Left renal cortex interstitium (tissue), 4 donors: ENCODE measurements around the gene DNAL1. TPM values are rescaled to one million over a fixed set of nuclear protein-coding genes. Genes with fewer than 3 reads are reported as not detected.
"Not testable (repeated sequence)": the region's sequence is repeated elsewhere in the genome, so short reads cannot be mapped to it uniquely, and the experiment has no call there.

Experiments used
- DNase-seq, 4 donors: peaks; one replicate each; pipeline ENCODE4 v3.0.0-alpha.2; 2013; ENCODE audit warnings: low read depth in 4 of 4, low spot score in 2 of 4, missing footprints in 1 of 4
- polyA plus RNA-seq, 4 donors: library from polyadenylated mRNA; unstranded; fragments of 120-200 nt; gene quantifications; one replicate each; pipeline ENCODE4 v1.2.1, GENCODE V29; 2013; ENCODE audit not compliant: insufficient read length in 4 of 4

Gene DNAL1
- polyA plus RNA-seq, 4 donors = 16.3 to 21.9 (median 21.3) TPM

- DNase-seq = no peak
Measured at GRCh38 chr14:73637830-73638229, 7.0 kb upstream of the DNAL1 start.

- no peak for DNase-seq
Measured at GRCh38 chr14:73640796-73641365, 3.9 kb upstream of the DNAL1 start.

- no peak for DNase-seq
Measured at GRCh38 chr14:73645248-73645610, 443 bp downstream of the DNAL1 start.

- DNase-seq = no peak
Measured at GRCh38 chr14:73651005-73651404, 6.2 kb downstream of the DNAL1 start.

- no peak for DNase-seq
Measured at GRCh38 chr14:73655851-73656250, 11.1 kb downstream of the DNAL1 start.

- not testable (repeated sequence) for DNase-seq
Measured at GRCh38 chr14:73659202-73659601, 14.4 kb downstream of the DNAL1 start.

GRCh38 chr14:73660511-73660910, 15.7 kb downstream of the DNAL1 start:
- DNase-seq = no peak

- DNase-seq = no peak
Measured at GRCh38 chr14:73661872-73662271, 17.1 kb downstream of the DNAL1 start.

GRCh38 chr14:73662487-73662943, 17.7 kb downstream of the DNAL1 start:
- no peak for DNase-seq

GRCh38 chr14:73663548-73664212, 18.9 kb downstream of the DNAL1 start:
- DNase-seq = no peak

- DNase-seq = no peak
Measured at GRCh38 chr14:73665130-73665529, 20.3 kb downstream of the DNAL1 start.

- DNase-seq = no peak
Measured at GRCh38 chr14:73666583-73666982, 21.8 kb downstream of the DNAL1 start.

GRCh38 chr14:73667854-73668253, 23.1 kb downstream of the DNAL1 start:
- DNase-seq = no peak

GRCh38 chr14:73674986-73675385, 30.2 kb downstream of the DNAL1 start:
- DNase-seq = no peak

GRCh38 chr14:73678698-73679097, 33.9 kb downstream of the DNAL1 start:
- DNase-seq = no peak

- no peak for DNase-seq
Measured at GRCh38 chr14:73680821-73681220, 36.0 kb downstream of the DNAL1 start.

GRCh38 chr14:73684627-73685026, 39.8 kb downstream of the DNAL1 start:
- no peak for DNase-seq

GRCh38 chr14:73685328-73685727, 40.5 kb downstream of the DNAL1 start:
- no peak for DNase-seq

GRCh38 chr14:73686901-73687300, 42.1 kb downstream of the DNAL1 start:
- no peak for DNase-seq

GRCh38 chr14:73694083-73694482, 49.3 kb downstream of the DNAL1 start:
- DNase-seq = no peak

- no peak for DNase-seq
Measured at GRCh38 chr14:73695082-73695481, 50.3 kb downstream of the DNAL1 start.

GRCh38 chr14:73695997-73696396, 51.2 kb downstream of the DNAL1 start:
- no peak for DNase-seq
